Kidney epithelial cell (primary cell): ENCODE data around the gene OTUD4. TPM values are rescaled to one million over a fixed set of nuclear protein-coding genes. Genes with fewer than 3 reads are reported as not detected.

Source experiments
- DNase-seq: peaks from one replicate; pipeline ENCODE4 v3.0.0-alpha.2; 2010; ENCODE audit warnings: low read depth
- H3K27me3 ChIP-seq: 2 replicates; pipeline ENCODE4 v1.6.0; 2011; ENCODE audit warnings: low read length; ENCODE audit not compliant: control insufficient read depth, insufficient read depth
- H3K36me3 ChIP-seq: 2 replicates; pipeline ENCODE4 v1.5.1; 2011; ENCODE audit warnings: low read length; ENCODE audit not compliant: control insufficient read depth, insufficient read depth
- H3K4me3 ChIP-seq: 2 replicates; pipeline ENCODE4 v1.5.1; 2011; ENCODE audit warnings: low read depth, mild to moderate bottlenecking, control low read depth, low read length
- CTCF ChIP-seq: IDR thresholded peaks from 2 replicates; pipeline ENCODE4 v1.5.1; 2011; ENCODE audit warnings: mild to moderate bottlenecking, moderate library complexity, low read length, control low read depth, inconsistent platforms; ENCODE audit not compliant: insufficient read depth, poor library complexity, severe bottlenecking
- total RNA-seq: library from RNA; depleted of rRNA; stranded (reverse); fragments of >200 nt; gene quantifications from 2 replicates; pipeline ENCODE4 v1.2.3, GENCODE V29; 2015

Gene OTUD4
- total RNA-seq, 1 donor from 2014 or later, result 33.7 TPM

- TF ChIP-seq CTCF, result no peak
- Histone ChIP-seq H3K4me3 (no peak overlapping the region), H3K36me3 (no peaks in the 10 kb centered on the region), H3K27me3 (no peaks in the 10 kb centered on the region)
- no peak for DNase-seq
Measured at GRCh38 chr4:145196747-145197146, 16.4 kb upstream of the OTUD4 start.

- H3K4me3 ChIP-seq, result no peak overlapping the region
- no peaks in the 10 kb centered on the region for H3K36me3 ChIP-seq
- no peaks in the 10 kb centered on the region for H3K27me3 ChIP-seq
- TF ChIP-seq CTCF, result no peak
- DNase-seq, result no peak
Measured at GRCh38 chr4:145195167-145195952, 15.0 kb upstream of the OTUD4 start.

GRCh38 chr4:145189981-145190380, 9.6 kb upstream of the OTUD4 start:
- Histone ChIP-seq H3K4me3 (no peak overlapping the region), H3K36me3 (no peaks in the 10 kb centered on the region), H3K27me3 (no peaks in the 10 kb centered on the region)
- DNase-seq, result no peak
- no peak for TF ChIP-seq CTCF

GRCh38 chr4:145186729-145187128, 6.3 kb upstream of the OTUD4 start:
- DNase-seq, result no peak
- no peaks in the 10 kb centered on the region for H3K36me3 ChIP-seq
- TF ChIP-seq CTCF, result no peak
- H3K27me3 ChIP-seq, result no peaks in the 10 kb centered on the region
- H3K4me3 ChIP-seq, result no peak overlapping the region

GRCh38 chr4:145183581-145183980, 3.2 kb upstream of the OTUD4 start:
- Histone ChIP-seq H3K4me3 (no peak overlapping the region), H3K36me3 (no peaks in the 10 kb centered on the region), H3K27me3 (no peaks in the 10 kb centered on the region)
- DNase-seq, result no peak
- TF ChIP-seq CTCF, result no peak

GRCh38 chr4:145183023-145183422, 2.6 kb upstream of the OTUD4 start:
- Histone ChIP-seq H3K36me3 (no peaks in the 10 kb centered on the region), H3K4me3 (no peak overlapping the region), H3K27me3 (no peaks in the 10 kb centered on the region)
- TF ChIP-seq CTCF, result no peak
- no peak for DNase-seq
